ENCODE measurements around the gene NEGR1.

DNA sequence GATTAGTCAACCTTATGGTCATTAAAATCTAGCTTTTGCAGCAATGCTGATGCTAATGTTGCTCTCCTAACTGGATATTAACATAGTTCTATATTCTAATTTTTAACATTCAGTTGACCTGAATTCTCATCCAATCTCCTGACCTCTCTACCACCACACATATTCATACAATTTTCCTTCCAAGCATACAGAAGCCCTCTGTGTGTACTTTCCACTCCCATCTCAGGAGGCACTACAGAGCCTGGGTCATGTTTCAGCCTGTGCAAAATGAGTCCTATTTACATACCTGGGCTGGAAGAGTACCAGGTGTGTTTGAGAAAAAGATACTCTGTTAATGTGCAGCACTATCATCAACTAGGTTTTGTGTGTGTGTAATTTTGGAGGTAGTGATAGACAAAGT, 486.3 kb downstream of the NEGR1 start:
- TF ChIP-seq, protein P1, sequence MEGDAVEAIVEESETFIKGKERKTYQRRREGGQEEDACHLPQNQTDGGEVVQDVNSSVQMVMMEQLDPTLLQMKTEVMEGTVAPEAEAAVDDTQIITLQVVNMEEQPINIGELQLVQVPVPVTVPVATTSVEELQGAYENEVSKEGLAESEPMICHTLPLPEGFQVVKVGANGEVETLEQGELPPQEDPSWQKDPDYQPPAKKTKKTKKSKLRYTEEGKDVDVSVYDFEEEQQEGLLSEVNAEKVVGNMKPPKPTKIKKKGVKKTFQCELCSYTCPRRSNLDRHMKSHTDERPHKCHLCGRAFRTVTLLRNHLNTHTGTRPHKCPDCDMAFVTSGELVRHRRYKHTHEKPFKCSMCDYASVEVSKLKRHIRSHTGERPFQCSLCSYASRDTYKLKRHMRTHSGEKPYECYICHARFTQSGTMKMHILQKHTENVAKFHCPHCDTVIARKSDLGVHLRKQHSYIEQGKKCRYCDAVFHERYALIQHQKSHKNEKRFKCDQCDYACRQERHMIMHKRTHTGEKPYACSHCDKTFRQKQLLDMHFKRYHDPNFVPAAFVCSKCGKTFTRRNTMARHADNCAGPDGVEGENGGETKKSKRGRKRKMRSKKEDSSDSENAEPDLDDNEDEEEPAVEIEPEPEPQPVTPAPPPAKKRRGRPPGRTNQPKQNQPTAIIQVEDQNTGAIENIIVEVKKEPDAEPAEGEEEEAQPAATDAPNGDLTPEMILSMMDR (IDR thresholded peaks at IDR 0.05): no peak
- TF ChIP-seq POLR2A (IDR thresholded peaks at IDR 0.05; ENCODE audit: low read depth): no peak
